Nephron progenitor cell (in vitro differentiated cells): ENCODE data around the gene C18orf54.
"Not testable (repeated sequence)": the region's sequence is repeated elsewhere in the genome, so short reads cannot be mapped to it uniquely, and the experiment has no call there.

ENCODE experiments used
- DNase-seq: peaks from one replicate; pipeline ENCODE4 v3.0.0; 2021
- H3K27ac Mint-ChIP-seq: 2 replicates; pipeline ENCODE4 v1.8.0; 2021; ENCODE audit warnings: mild to moderate bottlenecking, moderate library complexity, mixed read lengths
- H3K27me3 Mint-ChIP-seq: 2 replicates; pipeline ENCODE4 v1.8.0; 2021; ENCODE audit warnings: mild to moderate bottlenecking, low read depth, mixed read lengths; ENCODE audit not compliant: poor library complexity
- H3K36me3 Mint-ChIP-seq: 2 replicates; pipeline ENCODE4 v1.8.0; 2021; ENCODE audit warnings: low read depth, mixed read lengths
- H3K4me1 Mint-ChIP-seq: 2 replicates; pipeline ENCODE4 v1.8.0; 2021; ENCODE audit warnings: mixed read lengths
- H3K4me3 Mint-ChIP-seq: 2 replicates; pipeline ENCODE4 v1.8.0; 2021; ENCODE audit warnings: mild to moderate bottlenecking, moderate library complexity, mixed read lengths
- H3K9me3 Mint-ChIP-seq: 2 replicates; pipeline ENCODE4 v1.8.0; 2021; ENCODE audit warnings: mild to moderate bottlenecking, moderate library complexity, mixed read lengths
- CTCF ChIP-seq: fragments of 200-600 bp; sonication (generic); IDR thresholded peaks from 2 replicates; pipeline ENCODE4 v1.5.0; 2021; ENCODE audit warnings: antibody characterized with exemption

The C18orf54 gene

GRCh38 chr18:54357660-54358494 lies at the start of gene C18orf54, which contains the start of gene STARD6:
C18orf54 (plus strand) TSS chr18:54357906; CDS start chr18:54360573, 2,667 bp downstream.
STARD6 (minus strand) TSS chr18:54357858; CDS start chr18:54354573, 3,285 bp downstream.
- Mint-ChIP-seq H3K27me3 (no peaks in the 10 kb centered on the region), H3K4me3 (peak within 1 kb of the TSS; percentile 99), H3K4me1 (peaks cover 24% of the 10 kb centered on the region), H3K9me3 (peaks cover 13% of the 10 kb centered on the region), H3K27ac (peak within 1 kb of the TSS; percentile 99), H3K36me3 (peaks cover 25% of the 10 kb centered on the region)
- DNase-seq, result peak; percentile 90
- TF ChIP-seq CTCF, result peak; percentile 31

- H3K4me1 Mint-ChIP-seq, result not testable (repeated sequence)
These were observed 48.1 kb upstream of the C18orf54 start for GRCh38 chr18:54309564-54309963.

GRCh38 chr18:54316071-54316820 lies 41.5 kb upstream of the C18orf54 start:
- no peak overlapping the region for H3K27ac Mint-ChIP-seq
- H3K4me1 Mint-ChIP-seq, result no peaks in the 10 kb centered on the region
- no peaks in the 10 kb centered on the region for H3K9me3 Mint-ChIP-seq
- H3K4me3 Mint-ChIP-seq, result no peak overlapping the region
- no peak for DNase-seq
- no peaks in the 10 kb centered on the region for H3K36me3 Mint-ChIP-seq
- peaks cover 4% of the 10 kb centered on the region for H3K27me3 Mint-ChIP-seq
- TF ChIP-seq CTCF, result no peak

More at GRCh38 chr18:54309564-54309963, 48.1 kb upstream of the C18orf54 start:
- not testable (repeated sequence) for DNase-seq, H3K36me3 Mint-ChIP-seq, H3K4me3 Mint-ChIP-seq, H3K27me3 Mint-ChIP-seq, H3K27ac Mint-ChIP-seq
- peaks cover 16% of the 10 kb centered on the region for H3K9me3 Mint-ChIP-seq

- TF ChIP-seq CTCF, result no peak
- H3K27me3 Mint-ChIP-seq, result no peaks in the 10 kb centered on the region
- no peak overlapping the region for H3K4me3 Mint-ChIP-seq
- H3K36me3 Mint-ChIP-seq, result no peaks in the 10 kb centered on the region
- no peaks in the 10 kb centered on the region for H3K4me1 Mint-ChIP-seq
- no peak for DNase-seq
- no peaks in the 10 kb centered on the region for H3K9me3 Mint-ChIP-seq
- H3K27ac Mint-ChIP-seq, result no peak overlapping the region
These were observed 34.1 kb upstream of the C18orf54 start for GRCh38 chr18:54323561-54323960.

GRCh38 chr18:54323970-54324369 lies 33.7 kb upstream of the C18orf54 start:
- Mint-ChIP-seq H3K9me3 (no peaks in the 10 kb centered on the region), H3K27me3 (no peaks in the 10 kb centered on the region), H3K27ac (no peak overlapping the region), H3K4me3 (no peak overlapping the region), H3K4me1 (no peaks in the 10 kb centered on the region), H3K36me3 (no peaks in the 10 kb centered on the region)
- TF ChIP-seq CTCF, result no peak
- no peak for DNase-seq

- H3K27ac Mint-ChIP-seq, result no peak overlapping the region
- no peak for DNase-seq
- no peak for TF ChIP-seq CTCF
- no peak overlapping the region for H3K4me3 Mint-ChIP-seq
- H3K9me3 Mint-ChIP-seq, result no peaks in the 10 kb centered on the region
- no peaks in the 10 kb centered on the region for H3K36me3 Mint-ChIP-seq
- H3K27me3 Mint-ChIP-seq, result no peaks in the 10 kb centered on the region
- H3K4me1 Mint-ChIP-seq, result no peaks in the 10 kb centered on the region
These were observed 29.9 kb upstream of the C18orf54 start for GRCh38 chr18:54327818-54328217.
